ENCODE measurements around the gene ABCA5. TPM values are rescaled to one million over a fixed set of nuclear protein-coding genes. Genes with fewer than 3 reads are reported as not detected.
A peak's percentile ranks its signal among the peaks of the same experiment; 100 is the strongest.

The ABCA5 gene
- total RNA-seq, 3 donors from 2014 or later (not counting 1 experiment from before 2014, with no cell fraction given), result 52.1 to 84.5 (median 57.6) TPM

- H3K36me3 Mint-ChIP-seq, result no peaks in the 10 kb centered on the region
- intact Hi-C loops (cut with micrococcal nuclease), result loop anchor here (10.0 kb wide), 1 partner anchor 1332 kb away; the partner anchor contains the start of gene C17orf58
- H3K4me1 Mint-ChIP-seq, result peaks cover 15 to 22% of the 10 kb centered on the region in 2 donors
- H3K4me1 ChIP-seq (ENCODE audit: control insufficient read depth, insufficient read depth, low read length), result peaks cover 13% of the 10 kb centered on the region
- H3K27me3 ChIP-seq (ENCODE audit: control insufficient read depth, insufficient read depth, low read length), result peaks cover 9% of the 10 kb centered on the region
- H3K27ac ChIP-seq (ENCODE audit: low read length), result peak overlapping the region; percentile 90
- peak overlapping the region; percentile 78 to 99 for H3K27ac Mint-ChIP-seq
- no peak for TF ChIP-seq CTCF (IDR thresholded peaks at IDR 0.05)
- no peaks in the 10 kb centered on the region for H3K36me3 ChIP-seq (ENCODE audit: control insufficient read depth, insufficient read depth, low read length)
- H3K4me3 ChIP-seq (ENCODE audit: low read length), result peak overlapping the region; percentile 94
- DNase-seq, result peak in 1 of 2 donors; percentile 58
- H3K9me3 ChIP-seq (ENCODE audit: control insufficient read depth, insufficient read depth, low read length), result no peaks in the 10 kb centered on the region
- H3K4me3 Mint-ChIP-seq, result peak overlapping the region; percentile 95
- WGBS (ENCODE audit: insufficient coverage), result 2% methylated on average over 51 of the region's 51 CpGs
- peaks cover 4 to 12% of the 10 kb centered on the region in 2 donors for H3K27me3 Mint-ChIP-seq (ENCODE audit: low read depth in 2 of 2)
- no peak for ATAC-seq
- H3K9me3 Mint-ChIP-seq, result no peaks in the 10 kb centered on the region
Measured at GRCh38 chr17:69326377-69327059, 415 bp downstream of the ABCA5 start.

GRCh38 chr17:69325518-69326376 lies 1.2 kb downstream of the ABCA5 start:
- H3K27me3 Mint-ChIP-seq (ENCODE audit: low read depth in 2 of 2), result peaks cover 2 to 8% of the 10 kb centered on the region in 2 donors
- DNase-seq, result no peak
- no peaks in the 10 kb centered on the region for H3K36me3 Mint-ChIP-seq
- Histone ChIP-seq H3K27me3 (ENCODE audit: control insufficient read depth, insufficient read depth, low read length) (peaks cover 6% of the 10 kb centered on the region), H3K27ac (ENCODE audit: low read length) (no peak overlapping the region), H3K4me1 (ENCODE audit: control insufficient read depth, insufficient read depth, low read length) (peaks cover 13% of the 10 kb centered on the region), H3K36me3 (ENCODE audit: control insufficient read depth, insufficient read depth, low read length) (no peaks in the 10 kb centered on the region), H3K9me3 (ENCODE audit: control insufficient read depth, insufficient read depth, low read length) (no peaks in the 10 kb centered on the region), H3K4me3 (ENCODE audit: low read length) (peak overlapping the region; percentile 94)
- H3K4me3 Mint-ChIP-seq, result peak overlapping the region; percentile 95
- peak overlapping the region; percentile 78 to 99 for H3K27ac Mint-ChIP-seq
- intact Hi-C loops (cut with micrococcal nuclease), result loop anchor here (10.0 kb wide), 1 partner anchor 1331 kb away; the partner anchor contains the start of gene C17orf58
- no peak for ATAC-seq
- WGBS (ENCODE audit: insufficient coverage), result 70% methylated on average over 15 of the region's 15 CpGs
- no peaks in the 10 kb centered on the region for H3K9me3 Mint-ChIP-seq
- TF ChIP-seq CTCF (IDR thresholded peaks at IDR 0.05), result no peak
- peaks cover 15 to 22% of the 10 kb centered on the region in 2 donors for H3K4me1 Mint-ChIP-seq

GRCh38 chr17:69323806-69324205 lies 3.1 kb downstream of the ABCA5 start:
- H3K36me3 ChIP-seq (ENCODE audit: control insufficient read depth, insufficient read depth, low read length), result no peaks in the 10 kb centered on the region
- H3K9me3 Mint-ChIP-seq, result no peaks in the 10 kb centered on the region
- ATAC-seq, result no peak
- TF ChIP-seq CTCF (IDR thresholded peaks at IDR 0.05), result no peak
- peak overlapping the region; percentile 8 for H3K4me3 Mint-ChIP-seq
- no peak overlapping the region for H3K27ac ChIP-seq (ENCODE audit: low read length)
- H3K36me3 Mint-ChIP-seq, result no peaks in the 10 kb centered on the region
- H3K27me3 ChIP-seq (ENCODE audit: control insufficient read depth, insufficient read depth, low read length), result no peaks in the 10 kb centered on the region
- intact Hi-C loops (cut with micrococcal nuclease), result loop anchor here (10.0 kb wide), 1 partner anchor 1329 kb away; the partner anchor contains the start of gene C17orf58
- H3K9me3 ChIP-seq (ENCODE audit: control insufficient read depth, insufficient read depth, low read length), result no peaks in the 10 kb centered on the region
- no peaks in the 10 kb centered on the region for H3K27me3 Mint-ChIP-seq (ENCODE audit: low read depth in 2 of 2)
- no peak overlapping the region for H3K4me3 ChIP-seq (ENCODE audit: low read length)
- H3K4me1 Mint-ChIP-seq, result peaks cover 15 to 29% of the 10 kb centered on the region in 2 donors
- DNase-seq, result no peak
- peaks cover 13% of the 10 kb centered on the region for H3K4me1 ChIP-seq (ENCODE audit: control insufficient read depth, insufficient read depth, low read length)
- WGBS (ENCODE audit: insufficient coverage), result no CpG with 5 or more reads among the region's 1 CpG
- no peak overlapping the region for H3K27ac Mint-ChIP-seq

Measured in natural killer cell (primary cell).